ENCODE measurements around the gene ZNF35.

ZNF35 gene

DNA sequence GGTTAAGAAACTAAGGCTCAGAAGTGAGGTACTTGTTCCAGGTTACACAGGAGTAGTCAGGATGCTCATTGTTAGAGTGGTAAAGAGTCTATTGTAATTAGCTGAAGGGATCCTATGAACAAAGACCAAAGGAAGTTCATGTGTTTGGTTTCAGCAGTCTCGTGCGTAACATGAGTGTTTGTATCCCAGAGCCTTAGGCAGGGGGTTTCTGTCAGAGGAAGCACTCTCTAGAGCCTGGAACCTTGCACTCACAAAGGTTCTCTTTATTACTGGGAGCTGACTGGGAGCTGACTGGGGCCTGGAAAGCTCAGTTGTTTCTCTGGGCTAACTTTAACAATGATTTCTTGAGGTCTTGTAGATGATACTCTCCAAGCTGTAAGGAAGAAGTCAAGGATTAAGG lies 19.8 kb upstream of the ZNF35 start:
- no CpG with 5 or more reads among the region's 2 CpGs for WGBS, 2 donors (ENCODE audit: extremely low coverage in 2 of 2, insufficient read length in 2 of 2, insufficient replicate concordance in 1 of 2)

DNA sequence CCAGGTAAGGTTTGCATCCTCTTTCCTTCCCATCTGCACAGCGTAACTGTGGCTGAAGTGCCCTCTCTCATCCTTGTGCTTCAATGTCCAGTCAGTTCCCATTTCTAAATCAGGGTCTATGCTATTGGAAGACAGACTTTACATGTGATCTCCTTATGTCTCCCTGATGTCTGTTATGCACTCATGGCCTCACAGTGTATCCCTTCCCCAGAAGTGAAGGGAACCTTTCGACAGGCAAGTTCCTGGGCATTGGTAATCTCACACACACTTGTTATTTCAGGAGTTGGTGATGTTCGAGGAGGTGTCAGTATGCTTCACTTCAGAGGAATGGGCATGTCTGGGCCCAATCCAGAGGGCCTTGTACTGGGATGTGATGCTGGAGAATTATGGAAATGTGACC lies 16.3 kb upstream of the ZNF35 start:
- H4K8ac ChIP-seq (ENCODE audit: low read depth, low read length): no peak overlapping the region
- no peak overlapping the region for H3K23ac ChIP-seq (ENCODE audit: low read depth, low read length, poor library complexity)
- H3K4me3 ChIP-seq (ENCODE audit: low read length in 2 of 2): no peak overlapping the region
- peaks cover 0 to 15% of the 10 kb centered on the region in 2 donors for H3K9me3 ChIP-seq (replicated peaks in 1 of 2; ENCODE audit: control insufficient read depth in 2 of 2, insufficient read depth in 1 of 2, low read depth in 1 of 2, low read length in 2 of 2)
- H2AFZ ChIP-seq (ENCODE audit: low read length): no peak overlapping the region
- H2BK15ac ChIP-seq (ENCODE audit: low read length): no peak overlapping the region
- H2BK12ac ChIP-seq (ENCODE audit: low read length): no peak overlapping the region
- peaks cover 18 to 93% of the 10 kb centered on the region in 2 donors for H3K36me3 ChIP-seq (replicated peaks in 1 of 2; ENCODE audit: control insufficient read depth in 2 of 2, insufficient read depth in 2 of 2, low read length in 2 of 2)
- H3K27ac ChIP-seq (replicated peaks; ENCODE audit: low read length): no peak overlapping the region
- no CpG with 5 or more reads among the region's 3 CpGs for WGBS, 2 donors (ENCODE audit: extremely low coverage in 2 of 2, insufficient read length in 2 of 2, insufficient replicate concordance in 1 of 2)
- no peak overlapping the region for H3K4ac ChIP-seq (ENCODE audit: low read length)
- no peak overlapping the region for H4K91ac ChIP-seq (ENCODE audit: low read depth, low read length, poor library complexity)
- H3K79me1 ChIP-seq (ENCODE audit: low read depth, low read length): peaks cover 2% of the 10 kb centered on the region
- no peak for DNase-seq (ENCODE audit: low spot score)
- H3K14ac ChIP-seq (ENCODE audit: low read length): no peak overlapping the region
- no peaks in the 10 kb centered on the region for H3K27me3 ChIP-seq (ENCODE audit: control insufficient read depth in 3 of 3, insufficient read depth in 3 of 3, low read depth in 1 of 3, low read length in 3 of 3)
- H2BK120ac ChIP-seq (ENCODE audit: low read depth, low read length): no peak overlapping the region
- H2BK5ac ChIP-seq (ENCODE audit: low read length): no peak overlapping the region
- H3K4me1 ChIP-seq (ENCODE audit: control insufficient read depth in 2 of 2, insufficient read depth in 1 of 2, low read depth in 1 of 2, low read length in 2 of 2): no peaks in the 10 kb centered on the region
- H3K9ac ChIP-seq (ENCODE audit: low read depth, low read length, poor library complexity): no peak overlapping the region
- no peak overlapping the region for H2AK5ac ChIP-seq (ENCODE audit: low read depth, low read length)
- H3K18ac ChIP-seq (ENCODE audit: low read length): no peak overlapping the region
- H3K4me2 ChIP-seq (ENCODE audit: insufficient read depth, low read length, poor library complexity, severe bottlenecking): no peak overlapping the region

More for the DNA sequence above, 19.8 kb upstream of the ZNF35 start:
- Histone ChIP-seq H3K4me1 (ENCODE audit: control insufficient read depth in 2 of 2, insufficient read depth in 1 of 2, low read depth in 1 of 2, low read length in 2 of 2) (peaks cover 0 to 3% of the 10 kb centered on the region in 2 donors), H4K8ac (ENCODE audit: low read depth, low read length) (no peak overlapping the region), H3K18ac (ENCODE audit: low read length) (no peak overlapping the region), H4K91ac (ENCODE audit: low read depth, low read length, poor library complexity) (no peak overlapping the region), H3K14ac (ENCODE audit: low read length) (no peak overlapping the region), H2BK15ac (ENCODE audit: low read length) (no peak overlapping the region), H2BK5ac (ENCODE audit: low read length) (no peak overlapping the region), H3K4me3 (ENCODE audit: low read length in 2 of 2) (no peak overlapping the region), H3K27me3 (ENCODE audit: control insufficient read depth in 3 of 3, insufficient read depth in 3 of 3, low read depth in 1 of 3, low read length in 3 of 3) (no peaks in the 10 kb centered on the region), H3K4ac (ENCODE audit: low read length) (no peak overlapping the region), H2AFZ (ENCODE audit: low read length) (no peak overlapping the region), H3K9me3 (replicated peaks in 1 of 2; ENCODE audit: control insufficient read depth in 2 of 2, insufficient read depth in 1 of 2, low read depth in 1 of 2, low read length in 2 of 2) (no peaks in the 10 kb centered on the region), H3K9ac (ENCODE audit: low read depth, low read length, poor library complexity) (no peak overlapping the region), H2BK120ac (ENCODE audit: low read depth, low read length) (no peak overlapping the region), H3K36me3 (replicated peaks in 1 of 2; ENCODE audit: control insufficient read depth in 2 of 2, insufficient read depth in 2 of 2, low read length in 2 of 2) (peaks cover 17 to 66% of the 10 kb centered on the region in 2 donors), H3K4me2 (ENCODE audit: insufficient read depth, low read length, poor library complexity, severe bottlenecking) (no peak overlapping the region), H3K79me1 (ENCODE audit: low read depth, low read length) (peaks cover 2% of the 10 kb centered on the region), H2AK5ac (ENCODE audit: low read depth, low read length) (no peak overlapping the region), H3K23ac (ENCODE audit: low read depth, low read length, poor library complexity) (no peak overlapping the region), H3K27ac (replicated peaks; ENCODE audit: low read length) (no peak overlapping the region), H2BK12ac (ENCODE audit: low read length) (no peak overlapping the region)
- DNase-seq (ENCODE audit: low spot score): no peak

- Histone ChIP-seq H4K91ac (ENCODE audit: low read depth, low read length, poor library complexity) (no peak overlapping the region), H3K4me2 (ENCODE audit: insufficient read depth, low read length, poor library complexity, severe bottlenecking) (no peak overlapping the region), H2BK120ac (ENCODE audit: low read depth, low read length) (no peak overlapping the region), H3K79me1 (ENCODE audit: low read depth, low read length) (no peaks in the 10 kb centered on the region), H3K9ac (ENCODE audit: low read depth, low read length, poor library complexity) (no peak overlapping the region), H3K23ac (ENCODE audit: low read depth, low read length, poor library complexity) (no peak overlapping the region), H2BK15ac (ENCODE audit: low read length) (no peak overlapping the region), H3K14ac (ENCODE audit: low read length) (no peak overlapping the region), H2AFZ (ENCODE audit: low read length) (no peak overlapping the region), H4K8ac (ENCODE audit: low read depth, low read length) (no peak overlapping the region), H3K27ac (replicated peaks; ENCODE audit: low read length) (no peak overlapping the region), H3K4me3 (ENCODE audit: low read length in 2 of 2) (no peak overlapping the region), H3K18ac (ENCODE audit: low read length) (no peak overlapping the region), H2AK5ac (ENCODE audit: low read depth, low read length) (no peak overlapping the region), H3K4me1 (ENCODE audit: control insufficient read depth in 2 of 2, insufficient read depth in 1 of 2, low read depth in 1 of 2, low read length in 2 of 2) (no peaks in the 10 kb centered on the region), H3K36me3 (replicated peaks in 1 of 2; ENCODE audit: control insufficient read depth in 2 of 2, insufficient read depth in 2 of 2, low read length in 2 of 2) (peaks cover 28 to 99% of the 10 kb centered on the region in 2 donors), H3K4ac (ENCODE audit: low read length) (no peak overlapping the region), H3K9me3 (replicated peaks in 1 of 2; ENCODE audit: control insufficient read depth in 2 of 2, insufficient read depth in 1 of 2, low read depth in 1 of 2, low read length in 2 of 2) (peaks cover 28 to 65% of the 10 kb centered on the region in 2 donors), H2BK12ac (ENCODE audit: low read length) (no peak overlapping the region), H2BK5ac (ENCODE audit: low read length) (no peak overlapping the region), H3K27me3 (ENCODE audit: control insufficient read depth in 3 of 3, insufficient read depth in 3 of 3, low read depth in 1 of 3, low read length in 3 of 3) (no peaks in the 10 kb centered on the region)
- WGBS, 2 donors (ENCODE audit: extremely low coverage in 2 of 2, insufficient read length in 2 of 2, insufficient replicate concordance in 1 of 2): no CpG with 5 or more reads among the region's 4 CpGs
- DNase-seq (ENCODE audit: low spot score): no peak
Observed at GRCh38 chr3:44642337-44642736, 6.2 kb upstream of the ZNF35 start.

DNA sequence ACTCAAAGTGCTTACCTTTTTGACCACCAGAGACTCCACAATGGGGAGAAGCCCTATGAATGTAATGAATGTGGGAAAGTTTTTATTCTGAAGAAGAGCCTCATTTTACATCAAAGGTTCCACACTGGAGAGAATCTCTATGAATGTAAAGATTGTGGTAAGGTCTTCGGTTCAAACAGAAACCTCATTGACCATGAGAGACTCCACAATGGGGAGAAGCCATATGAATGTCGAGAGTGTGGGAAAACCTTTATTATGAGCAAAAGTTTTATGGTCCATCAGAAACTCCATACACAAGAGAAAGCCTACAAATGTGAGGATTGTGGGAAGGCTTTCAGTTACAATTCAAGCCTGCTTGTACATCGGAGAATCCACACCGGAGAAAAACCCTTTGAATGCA lies 5.5 kb upstream of the ZNF35 start:
- Histone ChIP-seq H2BK15ac (ENCODE audit: low read length) (no peak overlapping the region), H2BK120ac (ENCODE audit: low read depth, low read length) (no peak overlapping the region), H2AK5ac (ENCODE audit: low read depth, low read length) (no peak overlapping the region), H3K14ac (ENCODE audit: low read length) (no peak overlapping the region), H3K4ac (ENCODE audit: low read length) (no peak overlapping the region), H3K18ac (ENCODE audit: low read length) (no peak overlapping the region), H2AFZ (ENCODE audit: low read length) (no peak overlapping the region), H3K23ac (ENCODE audit: low read depth, low read length, poor library complexity) (no peak overlapping the region), H4K91ac (ENCODE audit: low read depth, low read length, poor library complexity) (no peak overlapping the region), H3K27ac (replicated peaks; ENCODE audit: low read length) (no peak overlapping the region), H3K9ac (ENCODE audit: low read depth, low read length, poor library complexity) (no peak overlapping the region), H3K27me3 (ENCODE audit: control insufficient read depth in 3 of 3, insufficient read depth in 3 of 3, low read depth in 1 of 3, low read length in 3 of 3) (no peaks in the 10 kb centered on the region), H3K9me3 (replicated peaks in 1 of 2; ENCODE audit: control insufficient read depth in 2 of 2, insufficient read depth in 1 of 2, low read depth in 1 of 2, low read length in 2 of 2) (peaks cover 28 to 59% of the 10 kb centered on the region in 2 donors), H3K79me1 (ENCODE audit: low read depth, low read length) (no peaks in the 10 kb centered on the region), H3K36me3 (replicated peaks in 1 of 2; ENCODE audit: control insufficient read depth in 2 of 2, insufficient read depth in 2 of 2, low read length in 2 of 2) (peaks cover 28 to 97% of the 10 kb centered on the region in 2 donors), H4K8ac (ENCODE audit: low read depth, low read length) (no peak overlapping the region), H3K4me2 (ENCODE audit: insufficient read depth, low read length, poor library complexity, severe bottlenecking) (no peak overlapping the region), H2BK12ac (ENCODE audit: low read length) (no peak overlapping the region), H3K4me1 (ENCODE audit: control insufficient read depth in 2 of 2, insufficient read depth in 1 of 2, low read depth in 1 of 2, low read length in 2 of 2) (peaks cover 0 to 2% of the 10 kb centered on the region in 2 donors), H3K4me3 (ENCODE audit: low read length in 2 of 2) (no peak overlapping the region), H2BK5ac (ENCODE audit: low read length) (no peak overlapping the region)
- DNase-seq (ENCODE audit: low spot score): no peak
- no CpG with 5 or more reads among the region's 4 CpGs for WGBS, 2 donors (ENCODE audit: extremely low coverage in 2 of 2, insufficient read length in 2 of 2, insufficient replicate concordance in 1 of 2)

Data from neuronal stem cell (in vitro differentiated cells).